AG10803 (cell line): Measurements from ENCODE around the gene RPL37A.

Experiments used
- DNase-seq: peaks from one replicate; pipeline ENCODE4 v3.0.0; 2010; ENCODE audit warnings: low read depth
- H3K4me3 ChIP-seq: 2 replicates; pipeline ENCODE4 v1.5.1; 2011; ENCODE audit warnings: mild to moderate bottlenecking, low read length, control low read depth
- TF ChIP-seq, protein P1 (sequence below): conservative IDR thresholded peaks from 2 replicates; pipeline ENCODE4 v1.5.1; 2011; ENCODE audit warnings: mild to moderate bottlenecking, low read length, control low read depth, inconsistent platforms

RPL37A gene

DNA sequence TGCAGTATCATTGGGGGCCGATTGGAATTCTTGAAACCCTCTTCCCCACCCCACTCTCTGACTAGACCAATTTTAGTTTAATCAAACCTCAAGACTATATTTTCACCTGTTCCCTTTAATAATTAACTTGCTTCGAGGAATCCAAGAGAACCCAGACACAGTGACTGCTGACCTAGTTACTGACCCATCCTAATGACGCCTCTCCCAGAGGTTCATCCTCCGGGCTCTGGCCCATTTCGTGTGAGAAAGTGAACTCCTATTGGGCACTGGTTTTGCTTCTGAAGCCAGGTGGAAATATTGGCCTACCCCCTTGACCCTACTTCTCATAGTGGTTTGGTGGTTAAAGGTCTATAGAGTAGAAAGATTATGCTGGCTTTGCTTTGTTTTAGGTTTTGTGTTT lies 39.9 kb downstream of the RPL37A start:
- no peak for DNase-seq
- no peak overlapping the region for H3K4me3 ChIP-seq
- TF ChIP-seq, protein P1, sequence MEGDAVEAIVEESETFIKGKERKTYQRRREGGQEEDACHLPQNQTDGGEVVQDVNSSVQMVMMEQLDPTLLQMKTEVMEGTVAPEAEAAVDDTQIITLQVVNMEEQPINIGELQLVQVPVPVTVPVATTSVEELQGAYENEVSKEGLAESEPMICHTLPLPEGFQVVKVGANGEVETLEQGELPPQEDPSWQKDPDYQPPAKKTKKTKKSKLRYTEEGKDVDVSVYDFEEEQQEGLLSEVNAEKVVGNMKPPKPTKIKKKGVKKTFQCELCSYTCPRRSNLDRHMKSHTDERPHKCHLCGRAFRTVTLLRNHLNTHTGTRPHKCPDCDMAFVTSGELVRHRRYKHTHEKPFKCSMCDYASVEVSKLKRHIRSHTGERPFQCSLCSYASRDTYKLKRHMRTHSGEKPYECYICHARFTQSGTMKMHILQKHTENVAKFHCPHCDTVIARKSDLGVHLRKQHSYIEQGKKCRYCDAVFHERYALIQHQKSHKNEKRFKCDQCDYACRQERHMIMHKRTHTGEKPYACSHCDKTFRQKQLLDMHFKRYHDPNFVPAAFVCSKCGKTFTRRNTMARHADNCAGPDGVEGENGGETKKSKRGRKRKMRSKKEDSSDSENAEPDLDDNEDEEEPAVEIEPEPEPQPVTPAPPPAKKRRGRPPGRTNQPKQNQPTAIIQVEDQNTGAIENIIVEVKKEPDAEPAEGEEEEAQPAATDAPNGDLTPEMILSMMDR = no peak

DNA sequence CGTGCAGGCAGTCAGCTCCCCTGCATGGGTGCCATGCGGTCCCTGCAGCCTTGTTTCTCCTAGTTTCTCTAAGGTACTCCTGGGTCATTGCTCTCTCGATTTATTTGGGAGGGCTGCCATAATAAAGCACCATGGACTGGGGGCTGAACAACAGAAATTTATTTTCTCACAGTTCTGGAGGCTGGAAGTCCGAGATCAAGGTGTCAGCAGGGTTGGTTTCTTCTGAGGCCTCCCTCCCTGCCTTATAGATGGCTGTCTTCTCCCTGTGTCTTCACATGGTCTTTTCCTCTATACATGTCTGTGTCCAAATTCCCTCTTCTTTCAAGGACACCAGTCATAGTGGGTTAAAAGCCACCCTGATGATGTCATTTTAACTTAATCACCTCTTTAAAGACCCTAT lies 40.5 kb downstream of the RPL37A start:
- no peak for DNase-seq
- no peak overlapping the region for H3K4me3 ChIP-seq
- TF ChIP-seq, protein P1 = no peak

GRCh38 chr2:216539791-216540241 lies 41.2 kb downstream of the RPL37A start:
- TF ChIP-seq, protein P1 = no peak
- no peak for DNase-seq
- no peak overlapping the region for H3K4me3 ChIP-seq

GRCh38 chr2:216540920-216541319 lies 42.3 kb downstream of the RPL37A start:
- TF ChIP-seq, protein P1 = no peak
- no peak overlapping the region for H3K4me3 ChIP-seq
- DNase-seq = no peak

DNA sequence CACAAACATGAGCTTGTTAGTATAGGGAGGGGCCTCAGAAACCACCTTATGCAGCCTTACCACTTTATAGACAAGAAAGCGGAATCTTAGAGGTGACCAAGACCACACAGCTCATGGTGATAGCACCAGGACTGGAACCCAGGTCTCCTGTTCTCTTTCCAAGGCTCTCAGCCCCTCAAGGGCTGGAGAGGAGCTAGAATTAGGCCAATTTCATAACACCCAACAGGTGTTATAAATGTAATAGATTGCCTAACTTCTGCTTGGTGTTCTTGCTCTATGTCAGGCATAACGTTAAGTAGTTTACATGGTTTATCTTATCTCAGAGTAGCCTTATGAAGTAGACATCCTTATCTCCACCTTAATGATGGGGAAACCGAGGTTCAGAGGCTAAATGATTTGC lies 42.9 kb downstream of the RPL37A start:
- DNase-seq = no peak
- no peak overlapping the region for H3K4me3 ChIP-seq
- TF ChIP-seq, protein P1 = no peak

GRCh38 chr2:216545359-216545758 lies 46.7 kb downstream of the RPL37A start:
- no peak overlapping the region for H3K4me3 ChIP-seq
- TF ChIP-seq, protein P1 = no peak
- DNase-seq = peak; percentile 88

DNA sequence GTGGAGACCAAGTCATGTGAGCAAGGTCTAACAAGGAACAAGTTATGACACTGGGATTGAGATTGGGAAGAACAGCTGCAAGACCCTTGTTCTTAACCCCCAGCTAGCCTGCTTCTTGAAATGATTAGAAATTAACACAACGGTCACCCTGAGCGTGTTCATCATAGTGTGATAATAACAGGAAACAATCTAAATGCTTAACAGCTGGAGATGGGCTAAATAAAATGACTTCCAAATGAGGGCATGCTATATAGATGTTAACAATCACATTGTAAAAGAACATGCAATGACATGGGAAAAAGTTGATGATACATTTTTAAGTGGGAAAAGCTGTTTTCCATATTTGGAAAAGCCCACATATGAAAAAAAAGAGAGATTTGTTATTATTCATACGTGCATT lies 47.6 kb downstream of the RPL37A start:
- TF ChIP-seq, protein P1 = no peak
- peak; percentile 45 for DNase-seq
- no peak overlapping the region for H3K4me3 ChIP-seq
